ENCODE measurements around the gene EYA3. TPM values are rescaled to one million over a fixed set of nuclear protein-coding genes. Genes with fewer than 3 reads are reported as not detected.
A peak's percentile ranks its signal among the peaks of the same experiment; 100 is the strongest.

The EYA3 gene
- total RNA-seq, 1 experiment from 2014 or later, result 23.1 TPM

GRCh38 chr1:28119556-28119955, 31.1 kb upstream of the EYA3 start:
- H3K4me3 ChIP-seq, result no peak overlapping the region
- no peaks in the 10 kb centered on the region for H3K27me3 ChIP-seq
- H3K9me3 ChIP-seq, result no peaks in the 10 kb centered on the region
- no peaks in the 10 kb centered on the region for H3K36me3 ChIP-seq
- no peak for DNase-seq

- Histone ChIP-seq H3K4me3 (no peak overlapping the region), H3K9me3 (no peaks in the 10 kb centered on the region), H3K36me3 (no peaks in the 10 kb centered on the region), H3K27me3 (no peaks in the 10 kb centered on the region)
- no peak for DNase-seq
These were observed 30.4 kb upstream of the EYA3 start for GRCh38 chr1:28118640-28119307.

GRCh38 chr1:28115267-28115666, 26.9 kb upstream of the EYA3 start:
- H3K4me3 ChIP-seq, result no peak overlapping the region
- H3K9me3 ChIP-seq, result no peaks in the 10 kb centered on the region
- H3K27me3 ChIP-seq, result no peaks in the 10 kb centered on the region
- no peak for DNase-seq
- H3K36me3 ChIP-seq, result no peaks in the 10 kb centered on the region

GRCh38 chr1:28114844-28115243, 26.4 kb upstream of the EYA3 start:
- Histone ChIP-seq H3K4me3 (no peak overlapping the region), H3K27me3 (no peaks in the 10 kb centered on the region), H3K36me3 (no peaks in the 10 kb centered on the region), H3K9me3 (no peaks in the 10 kb centered on the region)
- DNase-seq, result no peak

GRCh38 chr1:28113242-28113572, 24.8 kb upstream of the EYA3 start:
- no peak for DNase-seq
- no peaks in the 10 kb centered on the region for H3K27me3 ChIP-seq
- H3K36me3 ChIP-seq, result no peaks in the 10 kb centered on the region
- H3K4me3 ChIP-seq, result no peak overlapping the region
- no peaks in the 10 kb centered on the region for H3K9me3 ChIP-seq

- Histone ChIP-seq H3K27me3 (no peaks in the 10 kb centered on the region), H3K36me3 (no peaks in the 10 kb centered on the region), H3K9me3 (no peaks in the 10 kb centered on the region), H3K4me3 (no peak overlapping the region)
- peak; percentile 42 for DNase-seq
These were observed 24.2 kb upstream of the EYA3 start for GRCh38 chr1:28112388-28113241.

- no peak for DNase-seq
- no peaks in the 10 kb centered on the region for H3K36me3 ChIP-seq
These were observed 22.7 kb upstream of the EYA3 start for GRCh38 chr1:28111157-28111556.

GRCh38 chr1:28110555-28110954, 22.1 kb upstream of the EYA3 start:
- Histone ChIP-seq H3K4me3 (no peak overlapping the region), H3K9me3 (no peaks in the 10 kb centered on the region), H3K27me3 (no peaks in the 10 kb centered on the region), H3K36me3 (no peaks in the 10 kb centered on the region)
- DNase-seq, result no peak

More at GRCh38 chr1:28111157-28111556, 22.7 kb upstream of the EYA3 start:
- Histone ChIP-seq H3K4me3 (no peak overlapping the region), H3K9me3 (no peaks in the 10 kb centered on the region), H3K27me3 (no peaks in the 10 kb centered on the region)

- no peak for DNase-seq
- Histone ChIP-seq H3K27me3 (no peaks in the 10 kb centered on the region), H3K9me3 (no peaks in the 10 kb centered on the region), H3K36me3 (no peaks in the 10 kb centered on the region), H3K4me3 (no peak overlapping the region)
These were observed 21.2 kb upstream of the EYA3 start for GRCh38 chr1:28109639-28110038.

GRCh38 chr1:28108001-28108400, 19.6 kb upstream of the EYA3 start:
- H3K36me3 ChIP-seq, result no peaks in the 10 kb centered on the region
- no peaks in the 10 kb centered on the region for H3K9me3 ChIP-seq
- H3K27me3 ChIP-seq, result no peaks in the 10 kb centered on the region
- no peak for DNase-seq
- H3K4me3 ChIP-seq, result no peak overlapping the region

- Histone ChIP-seq H3K4me3 (no peak overlapping the region), H3K9me3 (no peaks in the 10 kb centered on the region), H3K27me3 (no peaks in the 10 kb centered on the region), H3K36me3 (no peaks in the 10 kb centered on the region)
- DNase-seq, result peak; percentile 6
These were observed 16.6 kb upstream of the EYA3 start for GRCh38 chr1:28104866-28105467.

- Histone ChIP-seq H3K9me3 (no peaks in the 10 kb centered on the region), H3K27me3 (no peaks in the 10 kb centered on the region), H3K4me3 (no peak overlapping the region), H3K36me3 (no peaks in the 10 kb centered on the region)
- no peak for DNase-seq
These were observed 13.8 kb upstream of the EYA3 start for GRCh38 chr1:28102189-28102588.

- peak; percentile 58 for DNase-seq
These were observed 10.8 kb upstream of the EYA3 start for GRCh38 chr1:28099050-28099769.

GRCh38 chr1:28097100-28097472, 8.7 kb upstream of the EYA3 start:
- Histone ChIP-seq H3K4me3 (no peak overlapping the region), H3K27me3 (no peaks in the 10 kb centered on the region), H3K9me3 (no peaks in the 10 kb centered on the region), H3K36me3 (no peaks in the 10 kb centered on the region)
- DNase-seq, result no peak

More at GRCh38 chr1:28099050-28099769, 10.8 kb upstream of the EYA3 start:
- Histone ChIP-seq H3K36me3 (no peaks in the 10 kb centered on the region), H3K9me3 (no peaks in the 10 kb centered on the region), H3K27me3 (no peaks in the 10 kb centered on the region), H3K4me3 (no peak overlapping the region)

- no peak for DNase-seq
- no peak overlapping the region for H3K4me3 ChIP-seq
- H3K27me3 ChIP-seq, result no peaks in the 10 kb centered on the region
- H3K36me3 ChIP-seq, result no peaks in the 10 kb centered on the region
- no peaks in the 10 kb centered on the region for H3K9me3 ChIP-seq
These were observed 8.0 kb upstream of the EYA3 start for GRCh38 chr1:28096210-28097099.

GRCh38 chr1:28091043-28091781, 2.8 kb upstream of the EYA3 start:
- Histone ChIP-seq H3K36me3 (no peaks in the 10 kb centered on the region), H3K27me3 (no peaks in the 10 kb centered on the region), H3K9me3 (no peaks in the 10 kb centered on the region), H3K4me3 (no peak overlapping the region)
- DNase-seq, result peak; percentile 59

All from MG63 (cell line).